Measurements from ENCODE around the gene ADCY10.

ADCY10 gene

GRCh38 chr1:167922023-167922422 lies 8.1 kb upstream of the ADCY10 start:
- TF ChIP-seq REST (IDR thresholded peaks at IDR 0.05; ENCODE audit: insufficient read depth in 1 of 2, low read depth in 2 of 2, low read length in 2 of 2) (no peak), POLR2AphosphoS5 (IDR thresholded peaks at IDR 0.05; ENCODE audit: low read depth, low read length) (no peak), TAF1 (IDR thresholded peaks at IDR 0.05; ENCODE audit: borderline replicate concordance, insufficient read depth, low read length) (no peak), FOXP2 (optimal IDR thresholded peaks at IDR 0.05; ENCODE audit: borderline replicate concordance, extremely low read depth, extremely low read length, insufficient read depth) (no peak), SIN3A (IDR thresholded peaks at IDR 0.05; ENCODE audit: borderline replicate concordance, insufficient read depth, low read length) (no peak)

GRCh38 chr1:167916766-167917511 lies 3.0 kb upstream of the ADCY10 start:
- TF ChIP-seq REST (IDR thresholded peaks at IDR 0.05; ENCODE audit: insufficient read depth in 1 of 2, low read depth in 2 of 2, low read length in 2 of 2) (no peak), SIN3A (IDR thresholded peaks at IDR 0.05; ENCODE audit: borderline replicate concordance, insufficient read depth, low read length) (no peak), TAF1 (IDR thresholded peaks at IDR 0.05; ENCODE audit: borderline replicate concordance, insufficient read depth, low read length) (no peak), FOXP2 (optimal IDR thresholded peaks at IDR 0.05; ENCODE audit: borderline replicate concordance, extremely low read depth, extremely low read length, insufficient read depth) (no peak), POLR2AphosphoS5 (IDR thresholded peaks at IDR 0.05; ENCODE audit: low read depth, low read length) (no peak)

- no peak for TF ChIP-seq TAF1 (IDR thresholded peaks at IDR 0.05; ENCODE audit: borderline replicate concordance, insufficient read depth, low read length)
- no peak for TF ChIP-seq REST (IDR thresholded peaks at IDR 0.05; ENCODE audit: insufficient read depth in 1 of 2, low read depth in 2 of 2, low read length in 2 of 2)
- TF ChIP-seq FOXP2 (optimal IDR thresholded peaks at IDR 0.05; ENCODE audit: borderline replicate concordance, extremely low read depth, extremely low read length, insufficient read depth) = no peak
- no peak for TF ChIP-seq POLR2AphosphoS5 (IDR thresholded peaks at IDR 0.05; ENCODE audit: low read depth, low read length)
- no peak for TF ChIP-seq SIN3A (IDR thresholded peaks at IDR 0.05; ENCODE audit: borderline replicate concordance, insufficient read depth, low read length)
Observed at GRCh38 chr1:167915569-167915968, 1.6 kb upstream of the ADCY10 start.

- no peak for TF ChIP-seq FOXP2 (optimal IDR thresholded peaks at IDR 0.05; ENCODE audit: borderline replicate concordance, extremely low read depth, extremely low read length, insufficient read depth)
- no peak for TF ChIP-seq SIN3A (IDR thresholded peaks at IDR 0.05; ENCODE audit: borderline replicate concordance, insufficient read depth, low read length)
- TF ChIP-seq POLR2AphosphoS5 (IDR thresholded peaks at IDR 0.05; ENCODE audit: low read depth, low read length) = no peak
- no peak for TF ChIP-seq TAF1 (IDR thresholded peaks at IDR 0.05; ENCODE audit: borderline replicate concordance, insufficient read depth, low read length)
- TF ChIP-seq REST (IDR thresholded peaks at IDR 0.05; ENCODE audit: insufficient read depth in 1 of 2, low read depth in 2 of 2, low read length in 2 of 2) = no peak
Observed at GRCh38 chr1:167912294-167912693, 1.6 kb downstream of the ADCY10 start.
